ENCODE measurements around the gene OR2F1. TPM values are rescaled to one million over a fixed set of nuclear protein-coding genes. Genes with fewer than 3 reads are reported as not detected.

Gene OR2F1
- polyA plus RNA-seq, 2 of the 4 experiments (the other 2 are of a cell fraction), result not detected

DNA sequence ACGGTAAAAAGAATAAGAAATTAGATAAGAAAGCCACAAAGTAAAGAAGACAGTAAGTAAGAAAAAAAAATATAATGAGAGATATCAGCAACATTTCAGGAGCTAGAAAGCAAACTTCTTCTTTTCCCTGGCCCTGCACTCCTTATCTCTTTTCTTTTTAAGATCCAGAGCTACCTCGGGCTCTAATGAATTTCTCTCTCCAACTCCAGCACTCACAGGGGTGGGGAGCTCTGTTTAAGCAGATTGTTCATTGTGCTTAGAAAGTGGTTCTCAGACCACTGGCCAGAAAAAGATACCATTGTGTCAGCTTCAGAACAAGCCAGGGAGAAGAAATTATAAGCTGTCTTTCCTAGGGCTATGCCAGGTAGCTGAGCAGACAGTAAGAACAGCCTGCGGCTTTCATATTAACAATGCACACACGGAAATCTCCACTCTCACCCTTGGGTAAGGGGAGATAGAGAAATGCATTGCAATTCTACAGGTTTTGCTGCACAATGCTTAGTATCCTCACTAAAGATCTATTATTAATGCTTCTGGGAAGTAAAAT, 19.3 kb downstream of the OR2F1 start:
- DNase-seq (ENCODE audit: low read depth in 1 of 2, low spot score in 1 of 2), result no peak
- TF ChIP-seq MAFK (IDR thresholded peaks at IDR 0.05; ENCODE audit: partially characterized antibody), result no peak
- TF ChIP-seq TFCP2L1 (CRISPR knock-in tag; IDR thresholded peaks at IDR 0.05), result no peak
- no peak for TF ChIP-seq SMC3 (IDR thresholded peaks at IDR 0.05)
- TF ChIP-seq, protein P1, sequence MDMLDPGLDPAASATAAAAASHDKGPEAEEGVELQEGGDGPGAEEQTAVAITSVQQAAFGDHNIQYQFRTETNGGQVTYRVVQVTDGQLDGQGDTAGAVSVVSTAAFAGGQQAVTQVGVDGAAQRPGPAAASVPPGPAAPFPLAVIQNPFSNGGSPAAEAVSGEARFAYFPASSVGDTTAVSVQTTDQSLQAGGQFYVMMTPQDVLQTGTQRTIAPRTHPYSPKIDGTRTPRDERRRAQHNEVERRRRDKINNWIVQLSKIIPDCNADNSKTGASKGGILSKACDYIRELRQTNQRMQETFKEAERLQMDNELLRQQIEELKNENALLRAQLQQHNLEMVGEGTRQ (IDR thresholded peaks at IDR 0.05), result no peak
- TF ChIP-seq NR3C1 (IDR thresholded peaks at IDR 0.05), result no peak
- no peak for TF ChIP-seq EP300 (IDR thresholded peaks at IDR 0.05)
- no peak for TF ChIP-seq MYC (IDR thresholded peaks at IDR 0.05; ENCODE audit: borderline replicate concordance, low read length)
- no peak for TF ChIP-seq KDM5A (IDR thresholded peaks at IDR 0.05)
- TF ChIP-seq ZC3H11A (IDR thresholded peaks at IDR 0.05), result no peak
- TF ChIP-seq POLR2AphosphoS2 (conservative IDR thresholded peaks at IDR 0.05; ENCODE audit: low read length), result no peak
- TF ChIP-seq ELK1 (IDR thresholded peaks at IDR 0.05; ENCODE audit: low read depth, low read length), result no peak
- CTCF ChIA-PET, result interaction anchor here (1.1 kb wide), 1 partner anchor 46 kb away, joined by 4 read pairs; no protein-coding TSS in a partner anchor
- Histone ChIP-seq H3K4me3 (no peak overlapping the region), H3K27ac (peak overlapping the region; percentile 64 to 68), H3K4me2 (peak overlapping the region; percentile 62), H3K9me3 (0 out of 3 replicates have a peak, but pooled peaks cover 4% of the 10 kb centered on the region), H3K4me1 (peaks cover 30% of the 10 kb centered on the region)
- peak; percentile 22 to 67; a peak in 3 of 6 replicates for ATAC-seq
- WGBS (ENCODE audit: missing lambda C conversion rate), result 50% methylated on average over 4 of the region's 4 CpGs
- no peak for FAIRE-seq
- POLR2A ChIA-PET, result interaction anchor here (3.2 kb wide), 1 partner anchor 72 kb away, joined by 27 read pairs; the partner anchor contains the start of gene TCAF1

- Histone ChIP-seq H3K4me3 (no peak overlapping the region), H3K4me1 (peaks cover 35% of the 10 kb centered on the region), H3K4me2 (peak overlapping the region; percentile 62), H3K9me3 (0 out of 3 replicates have a peak, but pooled peaks cover 4% of the 10 kb centered on the region), H3K27ac (peak overlapping the region; percentile 64 to 68)
- 27% methylated on average over 4 of the region's 4 CpGs for WGBS (ENCODE audit: missing lambda C conversion rate)
- ATAC-seq (peak; percentile 85 to 94), FAIRE-seq (peak; percentile 94), DNase-seq (ENCODE audit: low read depth in 1 of 2, low spot score in 1 of 2) (peak; percentile 44 to 83)
- CTCF ChIA-PET, result interaction anchor here (0.9 to 1.1 kb wide), 2 partner anchors 46 to 72 kb away, joined by 3 to 4 read pairs; partner anchors contain the start of gene TCAF1
- TF ChIP-seq EP300 (IDR thresholded peaks at IDR 0.05), result 0 out of 5 replicates have a peak, but pooled peaks of 1 of the 2 experiments have one; percentile 22
- no peak for TF ChIP-seq HEYL (CRISPR knock-in tag; IDR thresholded peaks at IDR 0.05)
- no peak for TF ChIP-seq BCL3 (IDR thresholded peaks at IDR 0.05)
- peak; percentile 46; the same call in 1 of the 2 replicates for TF ChIP-seq HES2 (IDR thresholded peaks at IDR 0.05)
- no peak for TF ChIP-seq KDM5A (IDR thresholded peaks at IDR 0.05)
- TF ChIP-seq NR3C1 (IDR thresholded peaks at IDR 0.05), result no peak
- TF ChIP-seq POLR2AphosphoS2 (conservative IDR thresholded peaks at IDR 0.05; ENCODE audit: low read length), result no peak
- no peak for TF ChIP-seq ELK1 (IDR thresholded peaks at IDR 0.05; ENCODE audit: low read depth, low read length)
- no peak for TF ChIP-seq ATOH8 (CRISPR knock-in tag; IDR thresholded peaks at IDR 0.05; ENCODE audit: low read depth)
- no peak for TF ChIP-seq RARB (CRISPR knock-in tag; IDR thresholded peaks at IDR 0.05)
- TF ChIP-seq HOXA7 (CRISPR knock-in tag; IDR thresholded peaks at IDR 0.05), result no peak
- peak; percentile 59 to 82; a peak in 3 of 4 replicates for TF ChIP-seq CEBPB (IDR thresholded peaks at IDR 0.05)
- peak; percentile 87 for TF ChIP-seq GATA3 (IDR thresholded peaks at IDR 0.05; ENCODE audit: borderline replicate concordance)
- 0 out of 2 replicates have a peak, but pooled peaks have one; percentile 34 for TF ChIP-seq HOXB13 (CRISPR knock-in tag; IDR thresholded peaks at IDR 0.05; ENCODE audit: low read depth)
- TF ChIP-seq, protein P2, sequence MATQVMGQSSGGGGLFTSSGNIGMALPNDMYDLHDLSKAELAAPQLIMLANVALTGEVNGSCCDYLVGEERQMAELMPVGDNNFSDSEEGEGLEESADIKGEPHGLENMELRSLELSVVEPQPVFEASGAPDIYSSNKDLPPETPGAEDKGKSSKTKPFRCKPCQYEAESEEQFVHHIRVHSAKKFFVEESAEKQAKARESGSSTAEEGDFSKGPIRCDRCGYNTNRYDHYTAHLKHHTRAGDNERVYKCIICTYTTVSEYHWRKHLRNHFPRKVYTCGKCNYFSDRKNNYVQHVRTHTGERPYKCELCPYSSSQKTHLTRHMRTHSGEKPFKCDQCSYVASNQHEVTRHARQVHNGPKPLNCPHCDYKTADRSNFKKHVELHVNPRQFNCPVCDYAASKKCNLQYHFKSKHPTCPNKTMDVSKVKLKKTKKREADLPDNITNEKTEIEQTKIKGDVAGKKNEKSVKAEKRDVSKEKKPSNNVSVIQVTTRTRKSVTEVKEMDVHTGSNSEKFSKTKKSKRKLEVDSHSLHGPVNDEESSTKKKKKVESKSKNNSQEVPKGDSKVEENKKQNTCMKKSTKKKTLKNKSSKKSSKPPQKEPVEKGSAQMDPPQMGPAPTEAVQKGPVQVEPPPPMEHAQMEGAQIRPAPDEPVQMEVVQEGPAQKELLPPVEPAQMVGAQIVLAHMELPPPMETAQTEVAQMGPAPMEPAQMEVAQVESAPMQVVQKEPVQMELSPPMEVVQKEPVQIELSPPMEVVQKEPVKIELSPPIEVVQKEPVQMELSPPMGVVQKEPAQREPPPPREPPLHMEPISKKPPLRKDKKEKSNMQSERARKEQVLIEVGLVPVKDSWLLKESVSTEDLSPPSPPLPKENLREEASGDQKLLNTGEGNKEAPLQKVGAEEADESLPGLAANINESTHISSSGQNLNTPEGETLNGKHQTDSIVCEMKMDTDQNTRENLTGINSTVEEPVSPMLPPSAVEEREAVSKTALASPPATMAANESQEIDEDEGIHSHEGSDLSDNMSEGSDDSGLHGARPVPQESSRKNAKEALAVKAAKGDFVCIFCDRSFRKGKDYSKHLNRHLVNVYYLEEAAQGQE (IDR thresholded peaks at IDR 0.05), result no peak
- TF ChIP-seq HOXB5 (CRISPR knock-in tag; IDR thresholded peaks at IDR 0.05), result no peak
- no peak for TF ChIP-seq RNF2 (IDR thresholded peaks at IDR 0.05; ENCODE audit: borderline replicate concordance, low read depth)
- TF ChIP-seq ZSCAN20 (CRISPR knock-in tag; IDR thresholded peaks at IDR 0.05), result no peak
- TF ChIP-seq SMC3 (IDR thresholded peaks at IDR 0.05), result no peak
- no peak for TF ChIP-seq ZFP36 (IDR thresholded peaks at IDR 0.05; ENCODE audit: borderline replicate concordance, partially characterized antibody)
- no peak for TF ChIP-seq PHF8 (IDR thresholded peaks at IDR 0.05; ENCODE audit: borderline replicate concordance, low read depth)
- no peak for TF ChIP-seq TFCP2L1 (CRISPR knock-in tag; IDR thresholded peaks at IDR 0.05)
- POLR2A ChIA-PET, result interaction anchor here (3.2 kb wide), 1 partner anchor 73 kb away, joined by 27 read pairs; the partner anchor contains the start of gene TCAF1
Measured at GRCh38 chr7:143974459-143974858, 19.8 kb downstream of the OR2F1 start.
